ENCODE results near the gene THBD.

THBD gene

DNA sequence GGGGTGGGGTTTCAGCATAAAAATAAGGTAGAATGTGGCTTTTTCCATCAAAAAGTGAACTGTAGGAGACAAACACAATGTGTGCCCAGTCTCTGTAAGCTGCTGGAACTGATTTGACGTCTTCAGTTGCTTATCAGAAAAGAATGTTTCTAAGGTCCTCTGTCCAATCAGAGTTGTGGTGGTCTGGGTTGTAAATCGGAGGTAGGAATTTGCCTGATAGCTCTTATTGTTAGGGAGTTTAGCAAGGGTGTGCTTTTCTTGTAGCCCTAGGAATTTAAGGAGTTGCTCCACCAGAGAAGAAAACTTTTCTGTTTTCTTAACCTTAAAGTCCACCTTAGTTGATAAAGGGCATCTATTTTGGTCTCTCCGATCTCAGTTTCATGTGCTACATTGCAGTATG lies 24.8 kb downstream of the THBD start:
- DNase-seq: no peak
- no peak overlapping the region for H3K27ac Mint-ChIP-seq
- peaks cover 13% of the 10 kb centered on the region for H3K4me1 Mint-ChIP-seq
- peaks cover 23% of the 10 kb centered on the region for H3K27me3 Mint-ChIP-seq (ENCODE audit: low read depth, poor library complexity)
- H3K4me3 Mint-ChIP-seq: no peak overlapping the region
- no peaks in the 10 kb centered on the region for H3K36me3 Mint-ChIP-seq (ENCODE audit: low read depth)
- no peaks in the 10 kb centered on the region for H3K9me3 Mint-ChIP-seq
- TF ChIP-seq, protein P1, sequence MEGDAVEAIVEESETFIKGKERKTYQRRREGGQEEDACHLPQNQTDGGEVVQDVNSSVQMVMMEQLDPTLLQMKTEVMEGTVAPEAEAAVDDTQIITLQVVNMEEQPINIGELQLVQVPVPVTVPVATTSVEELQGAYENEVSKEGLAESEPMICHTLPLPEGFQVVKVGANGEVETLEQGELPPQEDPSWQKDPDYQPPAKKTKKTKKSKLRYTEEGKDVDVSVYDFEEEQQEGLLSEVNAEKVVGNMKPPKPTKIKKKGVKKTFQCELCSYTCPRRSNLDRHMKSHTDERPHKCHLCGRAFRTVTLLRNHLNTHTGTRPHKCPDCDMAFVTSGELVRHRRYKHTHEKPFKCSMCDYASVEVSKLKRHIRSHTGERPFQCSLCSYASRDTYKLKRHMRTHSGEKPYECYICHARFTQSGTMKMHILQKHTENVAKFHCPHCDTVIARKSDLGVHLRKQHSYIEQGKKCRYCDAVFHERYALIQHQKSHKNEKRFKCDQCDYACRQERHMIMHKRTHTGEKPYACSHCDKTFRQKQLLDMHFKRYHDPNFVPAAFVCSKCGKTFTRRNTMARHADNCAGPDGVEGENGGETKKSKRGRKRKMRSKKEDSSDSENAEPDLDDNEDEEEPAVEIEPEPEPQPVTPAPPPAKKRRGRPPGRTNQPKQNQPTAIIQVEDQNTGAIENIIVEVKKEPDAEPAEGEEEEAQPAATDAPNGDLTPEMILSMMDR (IDR thresholded peaks at IDR 0.05): no peak

DNA sequence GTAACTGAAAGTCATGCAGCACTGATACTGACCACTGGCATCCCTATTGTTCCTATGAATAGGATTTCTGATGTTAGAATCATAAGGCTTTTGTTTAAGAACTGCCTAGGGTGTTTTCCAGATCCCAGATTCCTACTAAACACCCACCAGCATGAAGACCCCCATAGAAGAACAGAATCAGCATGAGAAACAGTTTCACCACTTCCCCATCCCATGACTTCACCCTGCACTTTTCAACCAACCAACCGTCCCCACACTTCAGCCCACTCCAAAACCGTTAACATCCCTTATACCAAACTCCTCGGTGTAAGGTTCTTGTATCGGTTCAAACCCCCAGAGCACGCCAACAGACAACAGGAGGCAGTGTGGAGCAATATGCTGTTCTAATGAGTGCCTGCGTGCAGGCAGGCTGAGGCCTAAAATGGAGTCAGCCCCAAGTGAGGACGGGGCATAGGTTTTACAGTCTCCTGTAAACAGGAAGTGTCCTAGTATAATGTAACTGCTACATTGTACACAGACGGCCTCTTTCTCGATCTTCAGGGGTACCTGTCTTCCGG lies 25.8 kb downstream of the THBD start:
- H3K4me3 Mint-ChIP-seq: no peak overlapping the region
- DNase-seq: no peak
- peaks cover 13% of the 10 kb centered on the region for H3K4me1 Mint-ChIP-seq
- H3K27me3 Mint-ChIP-seq (ENCODE audit: low read depth, poor library complexity): peaks cover 13% of the 10 kb centered on the region
- H3K36me3 Mint-ChIP-seq (ENCODE audit: low read depth): no peaks in the 10 kb centered on the region
- TF ChIP-seq, protein P1 (IDR thresholded peaks at IDR 0.05): no peak
- H3K9me3 Mint-ChIP-seq: no peaks in the 10 kb centered on the region
- no peak overlapping the region for H3K27ac Mint-ChIP-seq

DNA sequence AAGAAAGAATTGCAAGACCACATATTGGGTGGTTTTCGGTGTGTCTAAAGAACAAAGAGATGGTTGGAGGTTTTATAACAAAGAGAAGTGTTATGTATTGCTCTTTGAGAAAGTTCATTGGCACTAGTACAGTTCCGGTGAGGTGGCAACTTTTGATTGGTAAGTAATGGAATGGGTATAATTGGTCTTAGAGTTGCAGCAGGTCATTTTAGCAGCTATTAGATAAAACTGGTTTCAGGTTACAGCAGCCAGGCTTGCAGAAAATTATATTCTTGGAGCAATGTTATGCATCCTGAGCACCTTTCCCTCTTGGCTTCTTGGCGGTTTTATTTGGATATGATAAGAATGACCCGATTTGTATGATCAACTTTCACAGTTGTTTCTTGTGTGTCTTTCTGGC lies 26.6 kb downstream of the THBD start:
- Mint-ChIP-seq H3K4me3 (no peak overlapping the region), H3K27ac (no peak overlapping the region), H3K4me1 (peaks cover 13% of the 10 kb centered on the region), H3K9me3 (no peaks in the 10 kb centered on the region), H3K27me3 (ENCODE audit: low read depth, poor library complexity) (peaks cover 12% of the 10 kb centered on the region), H3K36me3 (ENCODE audit: low read depth) (no peaks in the 10 kb centered on the region)
- DNase-seq: no peak
- TF ChIP-seq, protein P1 (IDR thresholded peaks at IDR 0.05): no peak

DNA sequence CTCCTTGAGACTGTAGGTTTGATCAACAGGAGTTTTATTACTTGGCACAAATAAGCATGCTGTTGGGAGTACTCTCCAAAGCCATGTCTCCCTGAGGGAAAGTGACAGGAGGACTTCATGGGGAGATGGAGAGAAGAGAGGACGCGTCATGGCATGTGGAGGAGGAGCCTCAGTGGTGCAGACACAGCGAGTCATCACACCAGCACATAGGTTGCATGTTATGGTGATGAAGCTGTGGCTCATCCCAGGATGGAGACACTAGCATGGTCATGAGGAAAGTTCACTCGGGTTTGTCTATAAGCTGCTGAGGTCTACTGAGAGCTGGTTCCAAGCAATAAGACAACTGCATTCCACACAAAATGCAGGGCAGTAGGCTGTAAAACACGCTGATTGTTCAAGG lies 27.5 kb downstream of the THBD start:
- H3K4me1 Mint-ChIP-seq: peaks cover 13% of the 10 kb centered on the region
- H3K27me3 Mint-ChIP-seq (ENCODE audit: low read depth, poor library complexity): peaks cover 12% of the 10 kb centered on the region
- no peaks in the 10 kb centered on the region for H3K36me3 Mint-ChIP-seq (ENCODE audit: low read depth)
- H3K27ac Mint-ChIP-seq: no peak overlapping the region
- DNase-seq: no peak
- TF ChIP-seq, protein P1 (IDR thresholded peaks at IDR 0.05): no peak
- no peak overlapping the region for H3K4me3 Mint-ChIP-seq
- H3K9me3 Mint-ChIP-seq: no peaks in the 10 kb centered on the region

DNA sequence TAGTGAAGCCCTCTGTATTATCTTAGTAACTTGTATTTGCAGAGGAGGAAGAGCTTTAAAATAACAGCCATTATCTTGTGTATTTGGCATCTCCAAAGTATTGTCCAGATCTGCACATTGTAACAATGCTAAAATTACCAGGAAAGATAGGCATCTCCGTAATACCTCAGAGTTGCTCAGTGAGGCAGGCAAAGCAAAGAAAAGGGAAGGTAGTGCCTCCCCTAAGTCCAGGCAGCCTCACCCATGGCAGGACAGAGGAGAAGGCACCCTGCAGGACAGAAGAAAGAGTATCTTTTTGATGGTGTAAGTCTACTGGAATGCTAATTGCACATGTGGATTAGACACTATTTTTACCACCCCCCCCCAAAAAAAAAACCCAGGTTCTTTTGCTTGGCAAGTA lies 27.9 kb downstream of the THBD start:
- H3K4me1 Mint-ChIP-seq: peaks cover 13% of the 10 kb centered on the region
- H3K27ac Mint-ChIP-seq: no peak overlapping the region
- H3K9me3 Mint-ChIP-seq: no peaks in the 10 kb centered on the region
- DNase-seq: no peak
- no peak overlapping the region for H3K4me3 Mint-ChIP-seq
- no peaks in the 10 kb centered on the region for H3K36me3 Mint-ChIP-seq (ENCODE audit: low read depth)
- TF ChIP-seq, protein P1 (IDR thresholded peaks at IDR 0.05): no peak
- peaks cover 12% of the 10 kb centered on the region for H3K27me3 Mint-ChIP-seq (ENCODE audit: low read depth, poor library complexity)

DNA sequence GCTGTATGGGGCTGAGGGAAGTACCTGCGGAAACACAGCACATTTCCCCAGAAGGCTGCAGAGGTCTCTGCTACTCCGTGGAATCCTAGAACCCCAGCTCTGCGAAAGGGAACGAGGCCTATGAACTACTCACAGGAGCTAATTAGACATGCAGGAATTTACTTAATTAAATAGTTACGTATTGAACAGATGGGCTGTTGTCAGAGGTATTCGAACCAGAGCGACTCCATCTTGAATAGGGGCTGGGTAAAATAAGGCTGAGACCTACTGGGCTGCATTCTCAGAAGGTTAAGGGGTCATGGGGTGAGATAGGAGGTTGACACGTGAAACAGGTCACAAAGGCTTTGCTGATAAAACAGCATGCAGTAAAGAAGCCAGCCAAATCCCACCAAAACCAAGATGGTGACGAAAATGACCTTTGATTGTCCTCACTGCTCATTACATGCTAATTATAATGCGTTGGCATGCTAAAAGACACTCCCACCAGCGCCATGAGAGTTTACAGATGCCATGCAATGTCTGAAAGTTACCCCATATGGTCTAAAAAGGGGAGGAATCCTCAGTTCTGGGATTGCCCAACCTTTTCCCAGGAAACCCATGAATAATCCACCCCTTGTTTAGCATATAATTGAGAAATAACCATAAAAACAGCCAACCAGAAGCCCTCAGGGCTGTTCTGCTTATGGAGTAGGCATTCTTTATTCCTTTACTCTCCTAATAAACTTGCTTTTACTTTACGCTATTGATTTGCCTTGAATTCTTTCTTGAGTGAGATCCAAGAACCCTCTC lies 29.0 kb downstream of the THBD start:
- Mint-ChIP-seq H3K36me3 (ENCODE audit: low read depth) (no peaks in the 10 kb centered on the region), H3K27ac (no peak overlapping the region), H3K4me1 (peaks cover 13% of the 10 kb centered on the region), H3K27me3 (ENCODE audit: low read depth, poor library complexity) (peaks cover 9% of the 10 kb centered on the region), H3K9me3 (no peaks in the 10 kb centered on the region), H3K4me3 (no peak overlapping the region)
- DNase-seq: no peak
- TF ChIP-seq, protein P1 (IDR thresholded peaks at IDR 0.05): no peak

Data from nephron progenitor cell (in vitro differentiated cells).